Stimulated activated CD4-positive, alpha-beta T cell treated with anti-CD3 and anti-CD28 coated beads, Interleukin-2, amount 100 ng/mL, for 4 hours (primary cell): ENCODE results near the gene PLEKHG4B.
A peak's percentile ranks its signal among the peaks of the same experiment; 100 is the strongest.
"Not testable (repeated sequence)": the region's sequence is repeated elsewhere in the genome, so short reads cannot be mapped to it uniquely, and the experiment has no call there.

ENCODE experiments used
- DNase-seq: peaks from one replicate; pipeline ENCODE4 v3.0.0-alpha.2; 2020; ENCODE audit warnings: low read depth

The PLEKHG4B gene

DNA sequence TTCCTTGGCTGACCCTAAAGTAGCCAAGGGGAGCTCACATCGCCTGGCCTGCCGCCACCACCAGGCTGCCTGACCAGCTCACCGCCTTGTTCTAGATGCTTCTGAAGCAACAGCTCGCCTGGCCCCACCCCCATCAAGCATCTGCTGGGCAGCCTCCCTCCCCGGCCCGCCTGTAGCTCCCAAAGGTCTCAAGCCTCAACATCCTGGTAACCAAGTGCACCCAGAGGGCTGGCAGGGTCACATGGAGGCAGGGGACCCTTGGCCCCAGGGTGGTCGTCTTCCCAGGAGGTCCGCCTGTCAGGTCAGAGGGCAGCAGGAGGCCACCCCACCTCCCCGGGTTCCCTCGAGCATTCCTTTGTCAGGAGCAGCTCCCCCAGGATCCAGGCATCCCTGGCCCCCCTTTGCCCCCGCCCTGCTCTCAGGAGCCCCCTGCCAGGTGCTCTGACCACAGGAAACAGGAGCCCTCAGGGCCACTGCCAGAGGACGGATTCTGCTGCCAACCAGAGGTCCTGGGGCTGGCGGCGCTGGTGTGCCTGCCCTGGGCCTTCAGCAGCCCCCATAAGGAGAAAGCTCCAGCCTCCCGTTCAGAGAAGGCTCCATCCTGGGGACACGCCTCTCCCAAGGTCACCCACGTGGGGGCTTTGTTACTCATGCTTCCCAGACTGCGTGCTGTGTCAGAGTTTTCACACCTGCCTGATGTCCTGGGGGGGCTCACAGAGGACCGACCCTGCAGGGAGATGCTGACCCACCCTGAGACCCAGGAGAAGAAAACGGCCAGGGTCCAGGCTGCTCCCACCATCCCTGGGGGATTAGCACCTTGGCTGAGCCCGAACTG is 95.9 kb downstream of the PLEKHG4B start:
- no peak for DNase-seq

DNA sequence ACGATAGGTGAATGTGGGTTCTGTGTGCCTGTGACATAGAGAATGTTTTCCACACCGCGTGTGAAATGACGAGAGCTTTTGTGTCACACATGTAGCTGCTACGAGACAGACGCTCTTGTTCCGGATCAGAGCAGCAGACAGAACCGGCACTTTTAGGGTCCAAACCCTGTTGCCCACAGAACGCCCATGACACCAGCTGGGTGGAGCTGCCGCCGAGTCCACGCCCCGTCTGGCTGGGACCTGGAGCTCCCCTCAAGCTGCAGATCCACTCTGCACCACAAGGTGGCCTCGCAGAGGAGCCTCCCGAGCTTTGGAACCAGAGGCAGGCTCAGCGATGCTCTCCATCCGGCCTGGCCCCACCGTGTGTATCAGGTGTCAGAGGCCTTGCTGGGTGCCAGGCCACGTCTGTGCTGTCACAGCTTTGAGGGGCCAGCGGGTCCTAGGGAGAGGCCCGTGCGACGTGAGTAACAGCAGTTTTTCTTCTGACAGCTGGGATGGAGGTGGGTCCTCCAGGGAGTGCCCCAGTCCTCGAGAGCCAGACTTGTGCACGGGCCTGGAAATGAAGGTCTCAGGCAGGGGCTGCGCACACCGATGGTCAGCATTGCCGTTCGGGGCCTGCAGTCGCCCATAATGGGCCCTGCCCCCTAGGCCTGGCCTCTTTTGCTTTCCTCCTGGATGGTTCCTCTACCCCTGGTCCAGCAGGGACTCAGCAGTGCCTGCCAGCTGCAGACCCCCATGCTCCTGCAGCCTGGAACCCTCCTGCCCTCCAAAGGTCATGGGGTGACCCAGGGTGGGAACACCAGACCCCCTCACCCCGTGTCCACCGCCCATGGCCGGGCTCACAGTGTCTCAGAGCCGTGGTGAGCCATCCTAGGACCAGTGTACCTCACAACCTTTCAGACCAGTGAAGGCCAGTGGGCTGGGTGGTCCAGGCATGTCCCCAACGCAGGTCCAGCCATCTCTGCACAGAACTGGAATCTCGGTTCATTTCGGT is 96.8 kb downstream of the PLEKHG4B start:
- DNase-seq = peak; percentile 76

DNA sequence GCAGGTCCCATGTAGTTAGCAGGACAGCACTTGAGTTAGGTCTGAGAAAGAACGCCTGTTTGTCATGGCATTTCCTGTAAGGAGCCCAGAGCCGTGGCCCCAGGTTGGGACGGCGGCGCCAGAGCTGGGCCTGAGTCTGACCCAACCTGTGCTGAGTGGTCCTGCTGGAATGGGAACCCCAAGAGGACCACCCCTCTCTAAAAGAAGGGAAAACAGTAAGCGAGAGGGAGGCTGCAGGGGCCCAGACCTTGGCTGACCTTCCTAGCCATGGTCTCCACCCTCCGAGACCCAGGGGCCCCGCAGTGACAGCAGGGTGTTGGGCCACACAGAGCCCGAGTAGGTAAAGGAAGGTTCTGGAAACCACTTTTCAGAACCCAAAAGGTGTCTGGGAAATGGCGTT is 97.5 kb downstream of the PLEKHG4B start:
- no peak for DNase-seq

DNA sequence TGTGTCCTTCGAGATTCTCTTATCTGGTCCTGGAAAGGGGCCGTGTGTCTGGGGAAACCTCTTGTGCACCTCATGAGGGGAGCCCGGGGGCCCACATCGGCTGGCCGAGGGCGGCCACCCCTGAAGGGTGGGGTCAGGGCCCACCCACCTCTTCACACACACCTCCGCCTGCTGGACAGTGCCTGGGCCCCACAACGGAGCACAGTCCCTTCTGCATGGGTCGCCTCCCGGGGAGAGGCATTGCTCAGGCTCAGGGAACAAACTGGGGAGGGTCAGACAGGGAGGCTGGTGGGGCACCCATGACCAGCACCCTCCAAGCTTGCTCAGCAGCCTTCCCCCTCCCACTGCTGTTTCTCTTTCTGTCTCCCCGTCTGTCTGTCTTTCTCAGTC is 98.0 kb downstream of the PLEKHG4B start:
- no peak for DNase-seq

GRCh38 chr5:190366-191035 is 98.5 kb downstream of the PLEKHG4B start:
- DNase-seq = no peak

DNA sequence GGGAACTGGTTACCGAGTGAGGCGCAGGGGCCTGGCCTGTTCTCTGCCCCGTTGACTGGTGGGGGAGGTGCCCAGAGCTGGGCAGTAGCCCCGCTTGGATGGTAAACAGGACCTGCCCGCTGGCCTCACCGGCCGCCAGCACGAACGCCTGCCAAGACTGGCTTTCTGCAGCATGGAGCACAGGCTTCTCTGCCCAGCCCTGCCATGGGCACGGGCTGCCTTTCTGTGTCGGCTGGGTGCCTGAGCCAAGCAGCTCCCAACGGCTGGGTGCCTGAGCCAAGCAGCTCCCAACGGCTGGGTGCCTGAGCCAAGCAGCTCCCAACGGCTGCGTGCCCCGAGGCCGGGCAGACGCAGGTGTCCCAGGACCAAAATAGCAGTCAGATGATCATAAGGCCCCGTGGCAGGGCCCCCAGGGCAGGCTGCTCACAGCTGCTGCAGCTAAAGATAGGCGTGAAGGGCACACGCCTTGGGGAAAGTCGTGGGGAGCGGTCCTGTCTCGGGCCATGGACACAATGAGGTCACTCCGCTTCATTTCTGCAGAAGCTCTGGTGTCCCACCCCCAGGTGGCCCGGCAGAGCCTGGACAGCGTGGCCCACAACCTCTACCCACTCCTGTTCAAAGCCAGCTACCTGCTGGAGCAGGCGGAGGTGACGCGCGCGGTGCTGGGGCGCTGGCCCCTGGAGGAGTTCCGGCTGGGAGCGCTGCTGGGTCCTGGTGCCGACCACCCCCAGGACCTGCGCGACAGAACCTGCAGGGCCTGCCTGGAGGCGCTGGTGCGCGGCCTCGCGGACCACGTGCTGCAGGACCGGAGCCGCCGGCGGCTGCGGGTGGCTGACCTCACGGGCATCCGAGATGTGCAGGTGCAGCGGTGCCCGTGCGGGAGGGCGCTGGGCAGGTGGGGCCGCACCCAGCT is 99.3 kb downstream of the PLEKHG4B start, which contains the start of gene LRRC14B:
Gene LRRC14B (plus strand): TSS at position 460 of the 913 bp plus-strand sequence. CDS start 44 bp downstream, at position 504.
- no peak for DNase-seq

- DNase-seq = no peak
These were observed 100.2 kb downstream of the PLEKHG4B start for GRCh38 chr5:191949-192690.

GRCh38 chr5:192691-192969 is 100.7 kb downstream of the PLEKHG4B start:
- no peak for DNase-seq

DNA sequence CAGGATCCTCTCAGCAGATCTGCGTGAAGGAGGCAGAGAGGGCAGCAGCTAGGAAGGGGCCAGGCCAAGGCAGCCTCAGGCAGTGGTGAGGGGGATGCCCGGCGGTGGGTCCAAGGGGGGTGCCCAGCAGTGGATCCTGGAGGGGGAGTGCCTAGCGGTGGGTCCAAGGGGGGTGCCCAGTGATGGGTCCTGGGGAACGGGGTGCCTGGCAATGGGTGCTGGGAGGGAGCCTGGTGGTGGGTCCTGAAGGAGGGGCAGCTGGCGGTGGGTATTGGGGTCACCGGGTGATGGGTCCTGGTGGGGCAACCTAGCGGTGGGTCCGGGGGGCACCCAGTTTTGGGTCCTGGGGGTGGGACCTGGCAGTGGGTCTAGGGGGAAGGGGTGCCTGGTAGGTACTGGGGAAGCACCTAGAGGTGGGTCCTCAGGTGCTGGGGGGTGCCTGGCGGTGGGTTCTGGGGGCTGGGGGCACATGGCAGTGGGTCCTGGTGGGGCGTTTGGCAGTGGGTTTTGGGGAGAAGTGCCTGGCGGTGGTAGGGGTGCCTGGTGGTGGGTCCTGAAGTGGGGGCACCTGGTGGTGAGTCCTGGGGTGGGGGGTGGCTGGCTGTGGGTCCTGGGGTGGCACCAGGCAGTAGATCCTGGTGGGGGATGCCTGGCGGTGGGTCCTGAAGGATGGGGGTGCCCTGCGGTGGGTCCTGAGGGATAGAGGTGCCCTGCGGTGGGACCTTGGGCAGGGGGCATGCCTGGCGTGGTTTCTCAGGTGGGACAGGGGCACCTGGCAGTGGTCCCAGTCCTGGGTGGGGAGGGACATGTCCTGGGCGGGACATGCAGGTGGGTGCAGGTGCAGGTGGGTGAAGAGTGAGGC is 101.2 kb downstream of the PLEKHG4B start:
- DNase-seq = no peak

GRCh38 chr5:194102-194501 is 102.1 kb downstream of the PLEKHG4B start:
- no peak for DNase-seq

DNA sequence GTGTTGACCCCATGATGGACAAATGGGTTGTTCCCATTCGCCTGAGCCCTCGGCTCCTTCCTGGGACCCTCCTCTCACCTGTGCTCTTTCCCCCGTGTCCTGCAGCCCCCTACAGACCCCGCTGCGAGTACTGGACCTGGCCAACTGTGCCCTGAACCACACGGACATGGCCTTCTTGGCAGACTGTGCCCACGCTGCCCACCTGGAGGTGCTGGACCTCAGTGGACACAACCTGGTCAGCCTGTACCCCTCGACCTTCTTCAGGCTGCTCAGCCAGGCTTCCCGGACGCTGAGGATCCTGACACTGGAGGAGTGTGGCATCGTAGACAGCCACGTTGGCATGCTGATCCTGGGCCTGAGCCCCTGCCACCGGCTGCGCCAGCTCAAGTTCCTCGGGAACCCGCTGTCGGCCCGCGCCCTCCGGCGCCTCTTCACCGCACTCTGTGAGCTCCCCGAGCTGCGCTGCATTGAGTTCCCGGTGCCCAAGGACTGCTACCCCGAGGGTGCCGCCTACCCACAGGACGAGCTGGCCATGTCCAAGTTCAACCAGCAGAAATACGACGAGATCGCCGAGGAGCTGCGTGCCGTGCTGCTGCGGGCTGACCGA is 102.7 kb downstream of the PLEKHG4B start:
- DNase-seq = no peak

DNA sequence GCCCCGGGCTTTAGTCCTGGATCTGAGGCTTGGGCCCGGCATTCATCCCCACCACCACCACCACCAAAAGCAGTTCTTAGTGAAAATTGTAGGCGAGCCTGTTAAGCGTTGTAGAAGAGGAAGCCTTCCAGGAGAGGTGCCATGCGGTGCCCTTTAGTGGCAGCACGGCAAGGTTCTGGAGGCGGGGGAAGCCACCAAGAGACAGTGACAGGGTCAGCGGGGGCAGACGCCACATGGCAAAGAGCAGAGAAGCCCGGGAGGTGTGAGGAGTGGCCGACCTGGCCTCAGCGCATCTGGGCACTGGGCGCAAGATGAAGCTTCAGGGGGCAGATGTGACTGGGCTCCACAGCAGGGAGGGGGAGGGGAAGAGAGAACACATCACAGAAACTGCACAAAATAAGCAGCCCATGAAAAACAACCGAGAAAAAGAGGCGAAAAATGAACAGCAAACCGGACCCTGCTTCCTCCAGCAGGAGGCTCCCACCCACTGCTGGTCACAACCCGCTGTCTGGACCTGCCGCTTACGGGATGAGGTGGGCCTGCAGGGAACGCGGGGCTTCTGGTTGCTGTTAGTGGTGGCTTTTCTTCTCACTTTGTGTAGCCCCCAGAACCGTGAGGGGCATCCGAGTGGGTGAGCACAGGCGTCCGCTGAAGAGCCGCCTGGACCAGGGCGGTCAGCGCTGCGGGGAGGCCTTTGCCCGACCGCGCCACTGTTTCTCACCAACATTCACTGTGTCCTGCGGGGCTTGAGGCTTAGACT is 103.6 kb downstream of the PLEKHG4B start:
- DNase-seq = no peak

- DNase-seq = no peak
These were observed 104.4 kb downstream of the PLEKHG4B start for GRCh38 chr5:196350-196749.

DNA sequence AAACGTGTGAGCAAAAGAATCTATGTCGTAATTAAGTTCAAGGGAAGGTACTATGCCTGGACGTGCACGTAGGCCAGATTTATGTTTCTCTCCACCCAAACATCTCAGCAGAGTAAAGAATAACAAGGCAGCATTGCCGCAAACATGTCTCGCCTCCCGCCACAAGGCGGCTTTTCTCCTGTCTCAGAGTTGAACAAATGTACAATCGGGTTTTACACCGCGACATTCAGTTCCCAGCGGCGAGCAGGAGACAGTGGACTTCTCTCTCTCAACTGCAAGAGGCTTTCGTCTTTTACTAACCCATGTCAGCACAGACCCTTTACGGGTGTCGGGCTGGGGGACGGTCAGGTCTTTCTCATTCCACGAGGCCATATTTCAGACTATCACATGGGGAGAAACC is 105.1 kb downstream of the PLEKHG4B start:
- DNase-seq = not testable (repeated sequence)

GRCh38 chr5:197892-198489 is 106.0 kb downstream of the PLEKHG4B start:
- DNase-seq = no peak

- no peak for DNase-seq
These were observed 106.7 kb downstream of the PLEKHG4B start for GRCh38 chr5:198516-199196.

- no peak for DNase-seq
These were observed 107.4 kb downstream of the PLEKHG4B start for GRCh38 chr5:199197-199949.
